Measurements from ENCODE around the gene NOS3. TPM values are rescaled to one million over a fixed set of nuclear protein-coding genes. Genes with fewer than 3 reads are reported as not detected.

The NOS3 gene
- total RNA-seq, result 6.1 and 7.4 TPM in 2 replicates
- long read RNA-seq, partial matches to known transcripts, result 1 of 1 reads
- long read RNA-seq, other reads (novel, unspliced or antisense), result 0 of 1 reads

GRCh38 chr7:150990416-150991186 is at the start of gene NOS3:
NOS3 (plus strand) TSS chr7:150991017; CDS start chr7:150993804, 2,787 bp downstream.
- Mint-ChIP-seq H3K4me3 (no peak within 1 kb of the TSS), H3K9me3 (no peaks in the 10 kb centered on the region), H3K27me3 (ENCODE audit: low read depth) (peaks cover 5% of the 10 kb centered on the region), H3K36me3 (ENCODE audit: low read depth) (no peaks in the 10 kb centered on the region), H3K4me1 (peaks cover 44% of the 10 kb centered on the region), H3K27ac (ENCODE audit: unreplicated experiment) (peak within 1 kb of the TSS; percentile 35)
- no peak for TF ChIP-seq CTCF (conservative IDR thresholded peaks at IDR 0.05)
- no peak for DNase-seq (ENCODE audit: low read depth, low spot score)

- Mint-ChIP-seq H3K27me3 (ENCODE audit: low read depth) (peaks cover 4% of the 10 kb centered on the region), H3K4me3 (no peak overlapping the region), H3K9me3 (no peaks in the 10 kb centered on the region), H3K36me3 (ENCODE audit: low read depth) (no peaks in the 10 kb centered on the region), H3K4me1 (peaks cover 16% of the 10 kb centered on the region), H3K27ac (ENCODE audit: unreplicated experiment) (peak overlapping the region; percentile 6)
- TF ChIP-seq CTCF (conservative IDR thresholded peaks at IDR 0.05), result no peak
- DNase-seq (ENCODE audit: low read depth, low spot score), result no peak
Observed at GRCh38 chr7:150941351-150942000, 49.3 kb upstream of the NOS3 start.

GRCh38 chr7:150942001-150942590 is 48.7 kb upstream of the NOS3 start:
- peaks cover 15% of the 10 kb centered on the region for H3K4me1 Mint-ChIP-seq
- peak overlapping the region; percentile 6 for H3K27ac Mint-ChIP-seq (ENCODE audit: unreplicated experiment)
- no peaks in the 10 kb centered on the region for H3K9me3 Mint-ChIP-seq
- no peak for DNase-seq (ENCODE audit: low read depth, low spot score)
- no peaks in the 10 kb centered on the region for H3K36me3 Mint-ChIP-seq (ENCODE audit: low read depth)
- no peak for TF ChIP-seq CTCF (conservative IDR thresholded peaks at IDR 0.05)
- H3K27me3 Mint-ChIP-seq (ENCODE audit: low read depth), result peaks cover 4% of the 10 kb centered on the region
- H3K4me3 Mint-ChIP-seq, result no peak overlapping the region

GRCh38 chr7:150942591-150943452 is 48.0 kb upstream of the NOS3 start:
- Mint-ChIP-seq H3K27ac (ENCODE audit: unreplicated experiment) (peak overlapping the region; percentile 84), H3K27me3 (ENCODE audit: low read depth) (peaks cover 4% of the 10 kb centered on the region), H3K9me3 (no peaks in the 10 kb centered on the region), H3K4me1 (peaks cover 12% of the 10 kb centered on the region), H3K36me3 (ENCODE audit: low read depth) (no peaks in the 10 kb centered on the region), H3K4me3 (no peak overlapping the region)
- TF ChIP-seq CTCF (conservative IDR thresholded peaks at IDR 0.05), result no peak
- DNase-seq (ENCODE audit: low read depth, low spot score), result no peak

- Mint-ChIP-seq H3K4me1 (peaks cover 12% of the 10 kb centered on the region), H3K9me3 (no peaks in the 10 kb centered on the region), H3K27ac (ENCODE audit: unreplicated experiment) (peak overlapping the region; percentile 84), H3K36me3 (ENCODE audit: low read depth) (no peaks in the 10 kb centered on the region), H3K27me3 (ENCODE audit: low read depth) (no peaks in the 10 kb centered on the region), H3K4me3 (no peak overlapping the region)
- DNase-seq (ENCODE audit: low read depth, low spot score), result no peak
- TF ChIP-seq CTCF (conservative IDR thresholded peaks at IDR 0.05), result no peak
Observed at GRCh38 chr7:150943453-150943814, 47.4 kb upstream of the NOS3 start.
